NCI-H2196 (cell line): ENCODE measurements around the gene OR10H5.
A peak's percentile ranks its signal among the peaks of the same experiment; 100 is the strongest.
"Not testable (repeated sequence)": the region's sequence is repeated elsewhere in the genome, so short reads cannot be mapped to it uniquely, and the experiment has no call there.

ENCODE experiments used
- DNase-seq: peaks from one replicate; lab custom pipeline; 2025; ENCODE audit not compliant: unreplicated experiment; lab: John Stamatoyannopoulos, UW

OR10H5 gene, protein sequence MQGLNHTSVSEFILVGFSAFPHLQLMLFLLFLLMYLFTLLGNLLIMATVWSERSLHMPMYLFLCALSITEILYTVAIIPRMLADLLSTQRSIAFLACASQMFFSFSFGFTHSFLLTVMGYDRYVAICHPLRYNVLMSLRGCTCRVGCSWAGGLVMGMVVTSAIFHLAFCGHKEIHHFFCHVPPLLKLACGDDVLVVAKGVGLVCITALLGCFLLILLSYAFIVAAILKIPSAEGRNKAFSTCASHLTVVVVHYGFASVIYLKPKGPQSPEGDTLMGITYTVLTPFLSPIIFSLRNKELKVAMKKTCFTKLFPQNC

DNA sequence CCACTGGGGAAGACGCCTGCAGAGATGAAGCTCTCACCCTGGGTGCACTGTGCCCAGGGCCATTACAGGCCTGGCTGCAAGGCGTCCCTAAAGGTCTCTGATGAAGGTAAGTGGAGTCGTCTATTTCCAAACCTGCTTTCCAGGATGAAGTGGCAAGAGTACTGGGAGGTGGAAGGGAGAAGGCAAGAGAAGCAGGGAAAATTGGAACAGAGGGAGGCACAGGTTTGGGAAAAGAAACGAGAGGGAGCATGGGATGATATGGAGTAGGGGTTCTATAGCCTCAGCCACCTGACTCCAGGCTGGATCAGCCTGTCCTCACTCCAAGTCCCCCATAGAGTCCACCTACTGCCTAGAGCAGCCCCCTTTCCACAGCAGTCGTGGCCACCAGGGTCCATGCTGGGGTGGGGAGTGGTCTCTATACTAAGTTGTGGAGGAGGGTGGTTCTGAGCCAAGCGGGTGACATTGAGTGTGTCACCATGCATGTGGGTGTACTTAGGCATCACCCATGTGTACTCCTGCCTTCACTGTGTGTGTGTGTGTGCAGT lies at the start of gene OR10H5:
OR10H5 (plus strand) TSS at position 51 of the 545 bp plus-strand sequence. CDS start 6,388 bp downstream, outside the sequence.
- DNase-seq: no peak

DNA sequence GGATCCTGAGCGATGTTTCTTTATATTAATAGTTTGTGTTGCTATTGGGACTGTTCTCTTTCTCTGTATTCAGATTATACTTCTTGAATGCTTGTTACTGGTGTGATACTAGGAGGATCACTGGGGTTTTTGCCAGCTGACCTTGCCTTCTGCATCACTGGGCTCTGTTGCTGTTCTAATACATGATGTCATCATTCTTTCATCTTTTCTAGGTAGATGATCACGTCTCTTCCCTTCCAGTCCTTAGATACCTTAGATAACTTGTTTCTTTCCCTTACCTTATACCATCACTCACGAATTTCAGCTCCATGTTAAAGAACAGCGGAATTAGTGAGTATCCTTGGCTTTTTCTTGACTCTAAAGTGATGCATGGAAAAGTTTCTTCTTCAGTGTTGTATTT lies 49.7 kb upstream of the OR10H5 start, which contains the start of gene OR10H3:
OR10H3 (plus strand) TSS at position 264 of the 400 bp plus-strand sequence. CDS start 3,408 bp downstream, outside the sequence.
- DNase-seq: no peak

DNA sequence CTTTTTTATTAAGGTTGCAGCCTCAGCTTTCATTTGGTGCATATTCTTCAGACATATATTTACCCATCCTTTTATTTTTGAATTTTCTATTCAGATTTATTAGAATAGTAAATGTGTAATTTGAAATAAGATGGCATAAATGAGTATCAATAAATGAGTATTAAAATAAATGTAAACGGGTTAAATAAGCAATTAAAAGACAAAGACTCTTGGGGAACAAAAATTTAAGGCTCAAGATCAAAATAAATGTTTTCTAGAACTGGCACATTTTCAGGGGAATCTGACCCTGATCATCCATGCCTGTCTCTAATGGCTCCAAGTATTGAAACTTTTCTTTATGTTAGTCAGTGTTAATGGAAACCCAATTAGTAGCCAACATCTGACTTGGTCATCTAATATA lies 46.7 kb upstream of the OR10H5 start:
- DNase-seq: no peak

DNA sequence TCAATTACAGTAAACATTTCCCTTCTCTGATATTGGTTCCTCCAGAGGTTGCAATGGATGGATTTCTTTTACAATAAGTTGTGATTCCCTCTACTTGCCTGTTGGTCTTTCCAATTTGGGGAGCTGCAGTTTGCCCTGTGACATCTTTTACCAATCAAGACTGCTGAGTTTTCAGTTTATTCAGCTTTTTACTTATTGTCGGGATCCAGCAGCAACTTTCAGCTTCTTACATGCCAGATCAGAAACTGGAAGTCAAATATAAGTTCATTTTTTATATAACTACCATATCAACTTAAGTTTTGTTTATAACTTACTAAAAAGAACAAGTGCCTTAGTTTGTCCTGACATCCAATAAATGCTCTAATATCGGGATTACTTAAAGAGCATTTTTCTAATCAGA lies 39.2 kb upstream of the OR10H5 start:
- DNase-seq: no peak

DNA sequence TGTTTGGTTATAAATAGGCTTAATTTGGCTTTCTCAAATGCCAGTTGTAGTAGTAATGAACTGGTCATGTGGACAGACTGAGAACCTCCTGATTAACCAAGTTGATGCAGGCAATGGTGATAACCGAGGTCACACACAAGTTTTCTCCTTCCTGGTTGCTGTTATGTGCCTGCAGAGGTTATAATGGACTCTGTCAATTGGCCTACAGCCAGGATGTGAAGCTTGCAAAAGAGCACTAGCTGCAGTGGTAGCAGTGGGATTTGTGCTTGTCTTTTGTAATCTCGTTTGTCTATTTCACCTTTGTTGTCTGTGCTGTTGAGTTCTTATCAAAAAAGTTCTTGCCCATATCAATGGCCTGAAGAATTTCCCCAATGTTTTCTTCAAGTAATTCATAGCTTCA lies 29.1 kb upstream of the OR10H5 start:
- no peak for DNase-seq

DNA sequence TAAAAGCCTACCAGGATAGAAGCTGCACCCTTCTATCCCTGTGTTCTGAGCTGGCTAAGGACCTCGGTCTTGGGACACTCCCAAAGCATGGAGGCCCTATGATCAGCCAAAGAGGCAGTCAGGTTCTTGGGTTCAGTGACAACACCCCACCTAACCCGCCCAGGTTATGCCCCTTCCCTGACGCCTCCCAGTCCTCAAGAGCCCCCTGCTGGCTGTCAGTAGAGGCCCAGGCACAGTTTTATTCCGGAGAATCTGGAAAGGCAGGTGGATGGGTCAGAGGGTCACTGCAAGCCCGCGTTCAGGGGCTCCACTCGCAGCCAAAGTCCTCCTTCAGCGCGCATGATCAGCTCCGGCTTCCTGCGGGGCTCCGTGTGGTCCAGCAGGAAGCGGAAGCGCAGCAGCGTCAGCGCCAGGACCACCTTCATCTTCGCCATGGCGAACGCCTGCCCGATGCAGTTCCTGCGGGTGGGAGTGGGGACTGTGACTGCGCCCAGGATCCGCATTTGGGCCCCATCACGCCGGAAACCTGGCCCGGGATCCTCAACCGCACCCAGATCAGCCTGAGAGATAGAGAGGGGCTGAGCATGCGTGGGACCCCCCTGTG lies 27.4 kb upstream of the OR10H5 start:
- no peak for DNase-seq

DNA sequence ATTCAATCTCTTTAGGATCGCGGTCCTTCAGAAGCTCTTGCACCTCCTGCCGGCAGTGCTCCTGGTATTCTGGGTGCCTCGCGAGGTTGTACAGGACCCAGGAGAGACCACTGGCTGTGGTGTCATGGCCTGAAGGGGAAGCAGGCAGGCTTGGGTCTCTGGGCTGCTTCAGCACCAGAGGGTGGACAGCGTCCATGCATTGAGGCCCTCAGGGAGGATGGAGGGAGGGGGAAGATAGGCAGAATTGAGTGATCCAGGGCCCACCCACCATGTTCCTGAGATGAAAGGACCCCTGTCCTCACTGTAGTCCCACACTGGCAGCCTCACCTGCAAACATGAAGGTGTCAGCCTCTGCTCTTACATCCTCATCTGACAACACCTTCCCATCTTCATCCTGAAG lies 17.9 kb upstream of the OR10H5 start:
- no peak for DNase-seq

DNA sequence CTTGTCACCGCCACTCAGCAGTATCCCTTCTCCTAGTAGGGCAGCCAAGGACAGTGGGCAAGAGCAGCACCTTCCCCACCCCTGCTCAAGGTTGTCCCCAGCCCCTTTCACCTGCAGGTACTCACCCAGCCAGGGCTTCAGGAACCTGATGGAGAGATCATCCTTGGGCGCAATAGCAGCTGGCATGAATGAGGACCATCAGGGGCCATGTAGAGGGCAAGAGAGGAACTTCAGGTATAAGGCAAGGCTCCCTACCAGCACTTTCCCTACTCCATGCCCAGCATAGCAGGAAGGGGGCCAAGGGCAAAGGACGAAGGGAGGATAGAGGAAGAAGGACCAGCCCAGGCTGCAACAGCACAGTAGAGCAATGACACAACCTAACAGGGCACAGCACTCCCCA lies 13.3 kb upstream of the OR10H5 start:
- not testable (repeated sequence) for DNase-seq

DNA sequence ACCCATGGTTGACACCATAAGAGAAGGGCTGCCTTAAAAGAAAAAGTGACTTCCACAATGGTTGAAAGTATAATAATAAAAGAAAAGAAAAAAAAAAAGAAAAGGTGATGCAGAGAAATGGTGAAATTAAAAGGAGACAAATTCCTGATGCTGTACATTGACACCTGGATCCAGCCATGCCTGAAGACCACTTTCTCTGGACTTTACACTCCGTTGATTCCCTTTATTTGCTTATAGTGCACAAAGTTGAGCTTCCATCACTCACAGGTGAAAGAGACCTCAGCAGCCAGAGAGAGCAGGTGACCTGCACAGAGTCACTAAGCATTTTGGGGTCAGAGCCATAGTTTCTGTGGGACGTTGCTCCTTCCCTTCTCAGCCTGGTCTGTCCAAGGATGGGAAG lies 12.2 kb upstream of the OR10H5 start:
- DNase-seq: no peak

DNA sequence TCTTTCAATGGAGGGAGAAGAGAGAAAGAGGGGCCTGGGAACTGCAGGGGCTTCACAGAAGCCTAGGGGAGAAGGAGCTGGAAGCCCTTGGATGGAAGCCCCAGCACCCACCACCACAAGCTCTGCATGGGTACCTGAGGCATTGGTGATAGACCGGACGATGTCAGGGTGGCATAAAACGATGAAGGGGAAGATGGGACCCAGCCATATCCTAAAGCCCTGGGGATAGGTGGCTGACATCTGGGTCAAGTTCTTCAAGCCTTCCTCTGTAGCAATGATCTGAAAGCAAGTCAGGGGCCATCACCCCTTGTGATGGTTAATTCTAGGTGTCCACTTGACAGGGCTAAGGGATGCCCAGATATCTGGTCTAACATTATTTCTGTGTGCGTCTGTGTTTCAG lies 11.2 kb upstream of the OR10H5 start:
- DNase-seq: no peak

DNA sequence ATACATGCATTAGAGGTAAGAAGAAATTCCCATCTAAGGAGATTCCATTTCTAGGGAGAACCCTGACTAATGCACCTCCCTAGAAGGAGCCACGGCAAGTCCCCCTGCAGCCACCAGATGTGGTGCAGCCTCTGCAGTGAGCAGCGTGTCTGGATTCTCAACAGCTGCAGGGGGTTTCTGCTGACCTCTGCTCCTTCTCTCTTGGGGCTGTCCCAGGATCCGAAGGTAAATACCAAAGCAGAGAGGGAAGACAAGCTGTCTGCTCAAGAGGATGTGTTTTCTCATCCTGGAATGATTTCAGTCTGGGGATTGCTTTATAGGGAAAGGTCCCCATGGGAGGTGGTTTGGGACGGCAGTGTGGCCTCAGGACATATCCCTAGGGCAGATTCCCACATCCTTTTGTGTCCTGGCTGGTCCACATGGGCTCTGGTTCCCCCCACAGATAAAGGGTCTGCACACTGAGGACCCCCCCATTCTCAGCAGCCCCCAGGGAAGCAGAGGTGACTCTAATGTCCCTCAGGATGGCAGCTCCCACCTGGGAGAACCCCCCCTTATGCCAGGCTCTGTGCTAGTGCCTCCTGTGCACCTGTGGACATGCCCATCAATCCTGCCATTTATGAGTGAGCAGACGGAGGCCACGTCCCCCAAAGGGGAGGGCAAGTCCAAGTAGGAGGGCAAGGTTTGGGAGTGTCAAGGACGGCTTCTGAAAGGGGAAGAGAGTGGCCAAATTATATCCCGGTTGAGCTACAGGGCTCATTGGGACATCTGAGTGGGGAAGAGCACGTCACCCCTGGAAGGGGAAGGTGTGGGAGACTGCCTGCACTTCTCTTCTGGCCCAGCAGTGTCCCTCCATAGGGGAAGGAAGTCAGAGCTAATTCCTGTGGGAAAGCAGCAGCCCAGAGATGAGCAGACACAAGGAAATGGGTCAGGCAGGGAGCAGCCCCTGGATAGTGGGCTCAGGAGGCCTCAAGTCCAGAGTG lies 10.2 kb upstream of the OR10H5 start:
- DNase-seq: no peak

DNA sequence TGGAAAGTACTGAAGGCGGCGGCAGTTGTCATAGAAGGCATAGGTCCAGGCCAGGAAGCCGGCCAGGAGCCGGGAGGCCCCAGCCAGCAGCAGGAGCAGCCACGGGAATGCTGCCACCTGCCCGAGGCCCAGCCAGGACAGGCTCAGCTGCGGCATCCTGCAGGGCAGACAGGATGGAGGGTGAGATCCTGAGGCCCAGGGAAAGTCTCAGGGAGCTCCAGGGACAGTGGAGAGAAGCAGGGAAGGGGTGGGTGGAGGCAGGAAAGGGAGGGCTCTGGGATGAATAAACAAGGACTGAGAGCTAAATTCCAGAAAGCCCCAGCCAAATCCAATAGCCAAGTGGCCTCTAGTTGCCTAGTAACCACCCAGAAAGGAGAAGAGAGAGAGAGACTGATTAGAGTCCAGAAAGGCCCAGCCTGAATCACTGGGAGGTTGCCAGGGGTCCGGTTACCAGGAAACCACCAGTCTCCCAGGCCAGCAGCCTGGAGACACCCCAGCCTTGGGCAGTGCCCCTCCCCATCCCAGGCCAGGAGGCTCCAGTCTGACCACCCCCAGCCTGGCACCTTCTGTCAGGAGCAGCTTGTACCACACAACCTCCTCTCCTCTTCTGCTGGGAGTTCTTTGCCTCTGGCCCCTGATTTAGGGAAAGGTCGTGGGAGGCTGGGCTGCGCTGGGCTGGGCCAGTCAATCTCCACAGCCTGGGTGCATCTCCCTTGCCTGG lies 7.5 kb upstream of the OR10H5 start:
- peak; percentile 95 for DNase-seq

DNA sequence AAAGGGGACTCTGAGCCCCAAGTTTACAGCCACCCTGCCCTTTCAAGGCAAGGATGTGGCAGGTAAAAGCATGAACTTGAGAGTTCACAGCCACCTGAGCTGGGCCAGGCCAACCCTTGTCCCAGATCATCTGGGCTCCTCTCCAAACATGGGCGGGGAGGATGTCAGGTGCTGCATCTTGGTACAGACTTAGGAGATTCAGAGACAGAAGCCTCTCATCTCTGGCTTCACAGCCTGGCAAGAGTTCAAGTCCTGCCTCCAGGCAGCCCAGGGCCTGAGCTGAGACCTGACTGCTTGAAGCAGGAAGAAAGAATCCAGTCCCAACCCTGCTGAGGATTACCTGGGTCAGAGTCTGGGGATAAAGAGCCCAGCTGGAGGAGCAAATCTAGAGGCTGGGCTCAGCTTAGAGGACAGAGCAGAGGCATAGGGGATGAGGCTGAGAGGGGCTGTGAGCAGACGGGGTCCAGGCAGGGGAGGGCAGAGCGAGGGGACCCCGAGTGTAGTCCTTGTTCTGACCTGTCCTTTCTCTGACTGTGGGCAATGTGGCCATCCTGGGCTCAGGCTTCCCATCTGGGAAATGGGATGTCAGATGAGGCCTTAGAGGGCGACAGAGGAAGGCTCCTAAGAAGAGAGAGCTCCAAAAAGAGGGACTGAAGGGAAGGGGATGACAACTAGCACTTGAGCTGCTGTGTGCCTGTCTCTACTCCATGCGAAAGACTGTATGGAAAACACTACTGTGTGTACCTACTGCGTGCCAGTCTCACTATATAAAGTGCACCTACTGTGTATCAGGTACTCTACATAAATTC lies 6.6 kb upstream of the OR10H5 start:
- peak; percentile 68 for DNase-seq

DNA sequence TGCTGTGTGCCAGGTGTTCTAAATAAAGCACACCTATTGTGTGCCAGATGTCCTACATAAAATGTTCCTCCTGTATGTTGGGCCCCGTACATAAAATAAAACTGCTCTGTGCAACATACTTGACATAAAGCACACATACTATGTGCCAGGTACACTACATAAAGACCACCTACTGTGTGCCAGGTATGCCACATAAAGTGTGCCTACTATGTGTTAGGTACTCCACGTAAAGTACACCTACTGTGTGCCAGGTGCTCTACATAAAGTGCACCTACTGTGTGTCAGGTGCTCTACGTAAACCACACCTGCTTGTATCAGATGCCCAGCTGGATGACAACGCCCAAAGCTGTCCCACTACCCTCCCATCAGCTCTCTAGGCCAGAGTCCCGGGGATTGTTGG lies 5.8 kb upstream of the OR10H5 start:
- DNase-seq: no peak

DNA sequence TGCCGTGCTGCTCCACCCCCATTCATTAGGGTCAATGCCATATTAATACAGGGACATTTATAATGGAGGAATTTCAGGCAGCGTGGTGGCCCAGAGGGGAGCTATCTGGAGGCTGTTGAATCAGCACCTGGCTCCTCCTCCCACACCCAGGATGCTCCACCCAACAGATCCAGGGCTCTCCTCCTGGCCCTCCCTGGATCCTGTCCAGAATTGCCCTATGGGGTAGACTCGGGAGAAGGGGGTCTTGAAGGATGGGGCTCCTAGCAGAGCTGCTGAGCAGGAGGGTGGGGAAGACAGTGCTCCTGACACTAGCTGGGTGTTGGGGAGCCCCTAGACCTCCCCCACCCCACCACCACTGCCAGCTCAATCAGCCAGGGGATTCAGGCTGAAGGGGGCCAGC lies 5.2 kb upstream of the OR10H5 start:
- DNase-seq: no peak

DNA sequence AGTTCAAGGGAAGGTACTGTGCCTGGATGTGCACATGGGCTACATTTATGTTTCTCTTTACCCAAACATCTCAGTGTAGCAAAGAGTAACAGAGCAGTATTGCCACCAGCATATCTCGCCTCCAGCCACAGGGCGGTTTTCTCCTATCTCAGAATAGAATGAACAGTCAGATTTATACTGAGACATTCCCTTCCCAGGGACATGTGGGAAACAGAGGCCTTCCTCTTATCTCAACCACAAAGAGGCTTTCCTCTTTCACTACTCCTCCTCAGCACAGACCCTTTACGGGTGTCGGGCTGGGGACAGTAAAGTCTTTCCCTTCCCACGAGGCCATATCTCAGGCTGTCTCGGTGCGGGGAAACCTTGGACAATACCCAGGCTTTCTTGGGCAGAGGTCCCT lies 4.6 kb upstream of the OR10H5 start:
- DNase-seq: not testable (repeated sequence)

DNA sequence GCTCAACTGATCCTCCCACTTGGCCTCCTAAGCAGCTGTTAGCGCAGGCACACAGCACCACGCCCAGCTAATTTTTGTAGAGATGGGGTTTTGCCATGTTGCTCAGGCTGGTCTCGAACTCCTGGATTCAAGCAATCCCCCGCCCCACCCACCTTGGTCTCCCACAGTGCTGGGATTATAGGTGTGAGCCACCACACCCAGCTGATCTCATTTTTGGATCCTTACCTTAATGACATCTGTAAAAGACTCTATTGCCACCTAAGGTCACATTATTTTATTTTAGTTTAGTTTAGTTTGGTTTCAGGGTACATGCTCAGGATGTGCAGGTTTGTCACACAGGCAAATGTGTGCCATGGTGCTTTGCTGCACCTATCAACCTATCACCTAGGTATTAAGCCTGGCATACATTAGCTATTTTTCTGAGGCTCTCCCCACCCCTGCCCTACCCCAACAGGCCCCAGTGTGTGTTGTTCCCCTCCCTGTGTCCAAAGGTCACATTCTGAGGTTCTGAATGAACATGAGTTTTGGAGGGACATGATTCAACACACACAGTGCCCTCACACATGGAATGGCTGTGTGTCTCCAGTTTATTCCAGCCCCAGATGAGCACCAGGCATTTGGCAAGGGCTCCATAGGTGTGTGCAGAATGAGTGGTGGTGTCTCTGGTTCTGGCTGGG lies 1.3 kb downstream of the OR10H5 start:
- DNase-seq: no peak

DNA sequence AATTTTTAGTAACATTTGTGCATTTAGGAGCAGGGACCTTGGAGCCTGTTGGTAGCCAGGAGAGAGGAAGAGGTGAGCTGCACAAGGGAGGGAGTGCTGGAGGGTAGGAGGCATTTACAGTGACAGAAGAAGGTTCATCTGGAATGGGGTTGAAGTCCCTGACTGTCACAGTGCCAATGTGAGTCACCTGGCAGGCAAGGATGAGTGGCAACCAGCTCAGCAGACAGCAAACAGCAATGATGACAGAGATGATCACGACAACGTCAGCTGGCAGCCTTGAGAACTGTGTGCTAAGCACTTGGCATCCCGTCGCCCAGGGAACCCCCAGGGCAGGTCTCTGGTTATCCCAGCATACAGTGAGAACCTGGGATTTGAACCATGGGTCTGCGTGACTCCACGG lies 2.6 kb downstream of the OR10H5 start:
- peak; percentile 37 for DNase-seq

DNA sequence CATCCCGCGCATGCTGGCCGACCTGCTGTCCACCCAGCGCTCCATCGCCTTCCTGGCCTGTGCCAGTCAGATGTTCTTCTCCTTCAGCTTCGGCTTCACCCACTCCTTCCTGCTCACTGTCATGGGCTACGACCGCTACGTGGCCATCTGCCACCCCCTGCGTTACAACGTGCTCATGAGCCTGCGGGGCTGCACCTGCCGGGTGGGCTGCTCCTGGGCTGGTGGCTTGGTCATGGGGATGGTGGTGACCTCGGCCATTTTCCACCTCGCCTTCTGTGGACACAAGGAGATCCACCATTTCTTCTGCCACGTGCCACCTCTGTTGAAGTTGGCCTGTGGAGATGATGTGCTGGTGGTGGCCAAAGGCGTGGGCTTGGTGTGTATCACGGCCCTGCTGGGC lies 6.8 kb downstream of the OR10H5 start:
- DNase-seq: not testable (repeated sequence)
